Activated CD4-positive, alpha-beta memory T cell treated with anti-CD3 and anti-CD28 coated beads for 36 hours (primary cell): Measurements from ENCODE around the gene PLEKHM3. TPM values are rescaled to one million over a fixed set of nuclear protein-coding genes. Genes with fewer than 3 reads are reported as not detected.

Source experiments
- CTCF ChIA-PET: fragments of 350-600 bp; sonication (Branson Sonifier 250); formaldehyde crosslinking; loops from one replicate; lab custom pipeline; 2021; ENCODE audit warnings: antibody characterized with exemption, inconsistent platforms; lab: Charles Lee
- POLR2A ChIA-PET: fragments of 350-600 bp; sonication (Branson Sonifier 250); formaldehyde crosslinking; loops from one replicate; lab custom pipeline; 2021; ENCODE audit warnings: antibody characterized with exemption; lab: Charles Lee
- DNase-seq: peaks from one replicate; pipeline ENCODE4 v3.0.0-alpha.2; 2020
- H3K27ac Mint-ChIP-seq: one replicate; pipeline ENCODE4 v1.8.0; 2021; ENCODE audit warnings: mixed read lengths
- H3K27me3 Mint-ChIP-seq: one replicate; pipeline ENCODE4 v1.8.0; 2021; ENCODE audit warnings: mixed read lengths
- H3K36me3 Mint-ChIP-seq: one replicate; pipeline ENCODE4 v1.8.0; 2021; ENCODE audit warnings: mixed read lengths
- H3K4me1 Mint-ChIP-seq: one replicate; pipeline ENCODE4 v1.8.0; 2021; ENCODE audit warnings: low read depth, mixed read lengths
- H3K4me3 Mint-ChIP-seq: one replicate; pipeline ENCODE4 v1.8.0; 2021; ENCODE audit warnings: mild to moderate bottlenecking, mixed read lengths
- H3K9me3 Mint-ChIP-seq: one replicate; pipeline ENCODE4 v1.8.0; 2021; ENCODE audit warnings: mixed read lengths
- intact Hi-C: fragments of 100-400 bp; cut with micrococcal nuclease; formaldehyde crosslinking; loops from one replicate; pipeline ENCODE4 v1.15.1; 2023
- total RNA-seq, 2 experiments: library from RNA; stranded (reverse); gene quantifications; one replicate each; pipeline ENCODE4 v1.2.3, GENCODE V29; 2021

The PLEKHM3 gene
- total RNA-seq, 2 experiments from 2014 or later = 4.5 to 5.5 TPM

DNA sequence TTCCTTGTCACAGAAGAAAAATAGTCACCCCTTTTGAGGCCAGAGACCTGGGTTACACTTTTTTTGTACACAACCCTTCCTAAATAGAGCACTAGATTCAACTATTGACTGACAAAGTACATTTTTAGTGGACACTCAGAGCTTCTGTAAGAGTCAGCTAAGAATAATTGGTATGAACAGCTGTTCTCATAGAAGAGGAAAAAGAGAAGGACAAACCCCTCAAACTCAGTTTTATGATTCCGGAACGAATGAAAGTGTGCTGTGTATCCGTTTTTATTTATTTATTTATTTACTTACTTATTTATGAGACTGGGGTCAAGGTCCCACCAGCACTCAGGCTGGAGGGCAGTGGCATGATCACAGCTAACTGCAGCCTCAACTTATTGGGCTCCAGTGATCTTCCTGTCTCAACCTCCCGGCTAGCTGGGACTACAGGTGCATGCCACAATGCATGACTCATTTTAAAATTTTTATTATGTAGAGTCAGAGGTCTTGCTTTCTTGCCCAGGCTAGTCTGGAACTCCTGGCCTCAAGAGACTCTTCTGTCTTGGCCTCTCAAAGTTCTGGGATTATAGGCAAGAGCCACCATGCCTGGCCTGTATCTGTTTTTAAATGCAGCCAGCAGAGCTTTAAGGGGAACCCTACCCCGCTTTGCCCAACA lies 219.6 kb downstream of the PLEKHM3 start:
- Mint-ChIP-seq H3K27ac (no peak overlapping the region), H3K4me3 (no peak overlapping the region), H3K9me3 (no peaks in the 10 kb centered on the region), H3K4me1 (peaks cover 3% of the 10 kb centered on the region), H3K36me3 (no peaks in the 10 kb centered on the region), H3K27me3 (peaks cover 12% of the 10 kb centered on the region)
- DNase-seq = no peak
- ChIA-PET CTCF (no interaction called here), POLR2A (no interaction called here)
- intact Hi-C loops = no loop called here

DNA sequence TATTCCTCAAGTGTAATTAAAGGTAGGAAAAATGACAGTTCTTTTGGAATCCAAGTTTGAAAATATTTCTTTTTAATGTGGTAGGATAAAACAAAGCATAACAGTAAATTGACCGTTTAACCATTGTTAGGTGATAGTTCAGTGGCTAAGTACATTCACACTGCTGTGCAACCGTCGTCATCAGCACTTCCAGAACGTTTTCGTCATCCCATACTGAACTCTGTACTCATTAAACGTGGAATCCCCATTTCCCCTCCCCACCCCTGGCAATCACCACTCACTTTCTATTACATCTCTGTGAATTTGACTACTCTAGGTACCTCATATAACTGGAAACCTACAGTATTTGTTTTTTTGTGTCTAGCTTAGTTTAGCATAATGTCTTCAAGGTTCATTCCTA lies 222.7 kb downstream of the PLEKHM3 start:
- DNase-seq = no peak
- intact Hi-C loops = no loop called here
- Mint-ChIP-seq H3K36me3 (no peaks in the 10 kb centered on the region), H3K4me3 (no peak overlapping the region), H3K27me3 (peaks cover 4% of the 10 kb centered on the region), H3K9me3 (no peaks in the 10 kb centered on the region), H3K4me1 (peaks cover 3% of the 10 kb centered on the region), H3K27ac (no peak overlapping the region)
- POLR2A ChIA-PET = no interaction called here
- CTCF ChIA-PET = no interaction called here

DNA sequence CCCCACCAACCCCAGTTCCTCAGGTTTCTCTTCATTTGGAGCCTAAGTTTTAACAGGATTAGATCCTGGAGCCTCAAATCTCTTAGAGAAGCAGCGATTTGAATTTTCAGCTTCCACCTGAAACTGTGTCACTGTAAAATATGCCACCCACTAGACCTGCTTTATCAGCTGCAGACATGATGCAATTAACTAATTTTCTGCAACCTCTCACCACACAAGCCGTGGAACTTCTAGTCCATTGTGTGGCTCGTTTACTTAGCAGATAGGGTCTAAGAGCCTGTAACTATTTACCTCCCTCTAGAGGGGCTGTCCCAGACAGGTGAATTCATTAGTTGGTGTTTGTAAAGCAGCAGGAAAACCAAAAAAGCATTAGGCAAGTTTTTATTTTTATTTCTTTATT lies 224.1 kb downstream of the PLEKHM3 start:
- peaks cover 1% of the 10 kb centered on the region for H3K27me3 Mint-ChIP-seq
- H3K9me3 Mint-ChIP-seq = no peaks in the 10 kb centered on the region
- H3K4me3 Mint-ChIP-seq = no peak overlapping the region
- intact Hi-C loops = no loop called here
- H3K4me1 Mint-ChIP-seq = no peaks in the 10 kb centered on the region
- H3K36me3 Mint-ChIP-seq = no peaks in the 10 kb centered on the region
- ChIA-PET POLR2A (no interaction called here), CTCF (no interaction called here)
- no peak overlapping the region for H3K27ac Mint-ChIP-seq
- DNase-seq = no peak

DNA sequence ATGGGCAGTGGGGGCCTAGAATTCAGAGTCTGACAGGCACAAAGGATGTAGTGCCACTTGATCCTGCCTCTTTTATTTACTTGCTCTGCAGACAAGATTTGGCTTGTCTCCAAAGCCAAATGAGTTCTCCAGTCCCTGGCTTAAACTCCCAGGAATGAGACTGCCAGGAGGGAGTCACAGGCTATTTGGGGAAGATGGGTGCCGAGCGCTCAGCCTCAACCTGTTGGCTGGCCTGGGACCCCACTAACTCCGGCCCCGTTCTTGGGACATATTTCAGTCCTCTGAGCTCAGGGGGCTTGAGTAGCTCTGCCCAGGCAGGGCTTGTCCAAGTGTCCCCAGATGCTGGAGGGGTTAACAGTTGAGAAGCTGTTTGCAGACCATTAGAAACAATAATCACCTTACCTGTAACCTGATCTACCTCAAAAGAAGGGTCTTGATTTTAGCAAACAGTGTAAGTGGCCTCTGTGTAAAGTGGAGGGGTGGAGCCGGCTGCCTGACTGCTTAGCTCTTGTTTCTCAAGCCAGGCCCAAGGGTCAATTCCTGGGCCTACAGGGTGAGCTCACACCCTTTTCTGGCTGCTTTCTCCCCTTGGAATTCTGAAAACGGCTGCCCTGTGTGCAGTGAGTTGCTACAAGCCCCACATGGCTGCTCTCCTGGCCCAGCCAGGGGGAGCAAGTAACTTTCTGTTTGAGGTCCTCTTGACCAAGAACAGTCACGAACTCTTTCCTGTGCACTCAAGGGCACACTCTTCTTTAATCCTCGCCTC lies 228.6 kb downstream of the PLEKHM3 start:
- intact Hi-C loops = no loop called here
- Mint-ChIP-seq H3K4me1 (no peaks in the 10 kb centered on the region), H3K27ac (no peak overlapping the region), H3K4me3 (no peak overlapping the region), H3K27me3 (peaks cover 11% of the 10 kb centered on the region), H3K9me3 (no peaks in the 10 kb centered on the region), H3K36me3 (no peaks in the 10 kb centered on the region)
- no peak for DNase-seq
- POLR2A ChIA-PET = no interaction called here
- CTCF ChIA-PET = interaction anchor here (0.6 kb wide), 1 partner anchor 157 kb away, joined by 3 read pairs; no protein-coding TSS in a partner anchor

DNA sequence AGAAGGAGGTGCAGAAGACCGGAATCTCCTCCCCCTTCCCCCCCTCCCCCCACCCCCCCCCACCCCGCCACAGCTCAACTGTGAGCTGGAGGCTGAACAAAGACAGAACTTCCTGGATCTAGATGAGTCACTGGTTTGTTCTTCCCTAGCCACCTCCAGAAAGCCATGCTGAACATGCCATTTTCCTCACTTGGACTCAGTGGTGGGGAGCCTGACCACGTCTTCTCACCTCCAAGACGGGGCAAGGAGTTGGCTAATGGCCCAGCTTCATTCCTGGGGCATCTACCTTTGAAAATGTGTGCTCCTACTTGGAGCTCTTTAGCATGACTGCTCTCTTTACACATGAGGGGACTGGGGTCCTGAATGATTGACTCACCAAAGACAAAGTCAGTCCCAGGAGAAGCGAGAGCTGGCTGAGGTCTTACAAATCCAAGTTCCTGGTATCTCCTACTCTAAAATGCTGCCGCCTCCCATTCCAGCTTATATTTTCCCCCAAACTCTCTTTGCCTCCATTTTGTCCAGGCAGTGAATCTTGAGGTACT lies 233.0 kb downstream of the PLEKHM3 start:
- POLR2A ChIA-PET = no interaction called here
- no peaks in the 10 kb centered on the region for H3K9me3 Mint-ChIP-seq
- peaks cover 11% of the 10 kb centered on the region for H3K27me3 Mint-ChIP-seq
- intact Hi-C loops = no loop called here
- CTCF ChIA-PET = no interaction called here
- H3K27ac Mint-ChIP-seq = no peak overlapping the region
- no peaks in the 10 kb centered on the region for H3K4me1 Mint-ChIP-seq
- H3K4me3 Mint-ChIP-seq = no peak overlapping the region
- no peaks in the 10 kb centered on the region for H3K36me3 Mint-ChIP-seq
- no peak for DNase-seq

DNA sequence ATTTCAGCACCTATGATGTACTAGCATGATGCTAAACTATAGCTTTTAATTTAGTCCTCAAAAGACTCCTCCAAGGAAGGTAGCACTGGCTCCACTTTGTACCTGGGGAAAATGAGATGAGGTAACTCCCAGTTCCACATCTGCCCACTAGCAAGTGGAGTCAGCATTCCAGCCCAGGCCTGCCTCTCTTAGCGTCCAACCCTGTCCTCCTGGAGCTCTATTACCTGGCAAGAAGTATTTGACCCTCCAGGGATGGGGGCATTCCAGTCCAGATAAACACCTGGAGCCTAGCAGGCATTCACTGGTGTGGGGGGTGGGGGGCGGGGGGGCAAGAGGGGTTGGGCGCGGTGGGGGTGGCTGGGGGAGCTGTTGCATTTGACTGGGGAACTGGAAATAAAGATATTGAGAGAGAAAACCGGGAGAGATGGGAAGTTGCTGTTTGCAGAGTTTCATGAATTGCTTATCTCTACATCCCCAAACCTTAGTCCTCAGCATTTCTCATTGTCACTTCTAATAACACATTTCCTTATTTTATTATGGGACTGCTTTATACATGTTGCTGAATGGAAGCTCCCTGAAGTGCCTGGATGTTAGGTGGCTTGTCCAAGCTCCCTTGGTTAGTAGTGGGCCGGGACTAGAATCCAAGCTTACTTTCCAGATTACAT lies 233.6 kb downstream of the PLEKHM3 start:
- POLR2A ChIA-PET = no interaction called here
- H3K36me3 Mint-ChIP-seq = no peaks in the 10 kb centered on the region
- DNase-seq = no peak
- no peak overlapping the region for H3K4me3 Mint-ChIP-seq
- CTCF ChIA-PET = interaction anchor here (1.1 kb wide), 1 partner anchor 249 kb away, joined by 5 read pairs; no protein-coding TSS in a partner anchor
- H3K27ac Mint-ChIP-seq = no peak overlapping the region
- H3K9me3 Mint-ChIP-seq = no peaks in the 10 kb centered on the region
- H3K27me3 Mint-ChIP-seq = peaks cover 11% of the 10 kb centered on the region
- no peaks in the 10 kb centered on the region for H3K4me1 Mint-ChIP-seq
- intact Hi-C loops = no loop called here

DNA sequence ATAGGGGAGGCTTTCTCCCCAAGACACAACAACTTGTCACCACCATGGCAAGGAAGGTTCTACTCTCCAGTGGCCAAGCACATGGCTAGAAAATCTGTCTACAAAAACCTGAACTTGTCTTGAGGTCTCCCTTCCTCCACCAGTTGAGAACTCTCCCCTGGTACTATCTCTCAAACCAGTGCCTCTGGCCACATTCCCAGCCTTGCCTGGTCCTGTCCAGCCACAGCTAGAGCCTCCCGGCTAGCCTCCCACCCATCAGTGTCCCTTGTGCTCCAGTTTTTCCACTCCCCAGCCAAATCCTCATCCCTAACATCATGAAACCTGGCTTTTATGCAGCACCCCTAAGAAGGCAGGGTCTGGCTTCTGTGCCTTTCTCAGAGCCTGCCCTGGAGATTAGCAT lies 234.4 kb downstream of the PLEKHM3 start:
- POLR2A ChIA-PET = no interaction called here
- CTCF ChIA-PET = interaction anchor here (1.1 kb wide), 1 partner anchor 249 kb away, joined by 5 read pairs; no protein-coding TSS in a partner anchor
- no peak overlapping the region for H3K27ac Mint-ChIP-seq
- no peaks in the 10 kb centered on the region for H3K9me3 Mint-ChIP-seq
- no peak for DNase-seq
- no peaks in the 10 kb centered on the region for H3K4me1 Mint-ChIP-seq
- intact Hi-C loops = no loop called here
- H3K4me3 Mint-ChIP-seq = no peak overlapping the region
- H3K36me3 Mint-ChIP-seq = no peaks in the 10 kb centered on the region
- peaks cover 14% of the 10 kb centered on the region for H3K27me3 Mint-ChIP-seq

DNA sequence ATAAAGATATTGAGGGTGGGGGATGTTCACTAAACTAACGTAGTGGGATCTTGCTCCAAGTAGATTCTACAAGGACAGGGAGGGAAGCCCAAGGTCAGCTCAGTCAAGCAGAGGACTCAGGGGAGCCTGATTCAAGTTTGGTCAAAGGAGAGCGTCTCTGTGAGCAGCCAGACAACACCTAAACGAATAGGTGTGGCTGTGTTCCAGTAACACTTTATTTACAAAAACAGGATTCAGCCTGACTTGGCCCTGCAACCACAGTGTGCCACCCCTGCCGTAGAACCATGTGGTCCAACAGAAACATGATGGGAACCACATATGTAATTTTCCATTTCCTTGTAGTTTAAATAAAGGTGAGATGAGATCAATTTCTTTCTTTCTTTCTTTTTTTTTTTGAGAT lies 237.5 kb downstream of the PLEKHM3 start:
- ChIA-PET POLR2A (no interaction called here), CTCF (no interaction called here)
- Mint-ChIP-seq H3K27ac (no peak overlapping the region), H3K9me3 (no peaks in the 10 kb centered on the region), H3K4me3 (no peak overlapping the region), H3K27me3 (peaks cover 7% of the 10 kb centered on the region), H3K36me3 (no peaks in the 10 kb centered on the region), H3K4me1 (no peaks in the 10 kb centered on the region)
- DNase-seq = no peak
- intact Hi-C loops = no loop called here

DNA sequence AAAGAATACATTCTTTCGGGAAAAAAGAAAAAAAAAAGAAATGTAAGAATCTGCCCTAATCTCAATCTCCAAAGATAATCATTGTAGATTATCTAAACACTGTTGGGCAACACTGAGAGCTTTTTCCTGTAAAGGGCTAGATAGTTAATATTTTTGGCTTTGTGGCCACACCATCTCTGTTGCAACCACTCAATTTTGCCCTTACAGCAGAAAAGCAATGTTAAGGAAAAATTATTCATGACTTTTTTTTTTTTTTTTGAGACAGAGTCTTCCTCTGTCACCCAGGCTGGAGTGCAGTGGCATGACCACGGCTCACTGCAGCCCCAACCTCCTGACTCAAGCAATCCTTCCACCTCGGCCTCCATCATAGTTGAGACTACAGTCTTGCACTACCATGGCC lies 238.3 kb downstream of the PLEKHM3 start:
- no peaks in the 10 kb centered on the region for H3K4me1 Mint-ChIP-seq
- DNase-seq = no peak
- H3K36me3 Mint-ChIP-seq = no peaks in the 10 kb centered on the region
- H3K9me3 Mint-ChIP-seq = no peaks in the 10 kb centered on the region
- intact Hi-C loops = no loop called here
- ChIA-PET CTCF (no interaction called here), POLR2A (no interaction called here)
- H3K4me3 Mint-ChIP-seq = no peak overlapping the region
- peaks cover 4% of the 10 kb centered on the region for H3K27me3 Mint-ChIP-seq
- H3K27ac Mint-ChIP-seq = no peak overlapping the region

DNA sequence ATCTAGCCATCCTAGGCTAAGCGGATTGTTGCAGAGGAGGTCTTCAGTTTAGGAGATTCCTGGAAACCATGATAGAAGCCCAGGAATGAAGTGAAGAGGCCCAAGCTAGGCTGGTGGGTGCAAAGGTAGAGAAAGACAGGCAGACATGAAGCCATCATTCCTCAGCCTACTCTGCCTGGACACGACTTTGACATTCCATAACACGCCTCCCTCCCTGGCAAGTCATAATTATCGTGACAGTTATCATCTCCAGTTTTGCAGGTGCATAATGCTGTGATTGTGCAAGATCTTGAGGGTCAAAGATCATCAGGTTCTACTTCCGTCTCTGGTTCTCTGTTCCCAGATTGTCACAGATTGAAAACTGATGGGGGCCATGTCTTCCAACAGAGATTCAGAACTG lies 240.4 kb downstream of the PLEKHM3 start:
- no peak overlapping the region for H3K4me3 Mint-ChIP-seq
- intact Hi-C loops = no loop called here

DNA sequence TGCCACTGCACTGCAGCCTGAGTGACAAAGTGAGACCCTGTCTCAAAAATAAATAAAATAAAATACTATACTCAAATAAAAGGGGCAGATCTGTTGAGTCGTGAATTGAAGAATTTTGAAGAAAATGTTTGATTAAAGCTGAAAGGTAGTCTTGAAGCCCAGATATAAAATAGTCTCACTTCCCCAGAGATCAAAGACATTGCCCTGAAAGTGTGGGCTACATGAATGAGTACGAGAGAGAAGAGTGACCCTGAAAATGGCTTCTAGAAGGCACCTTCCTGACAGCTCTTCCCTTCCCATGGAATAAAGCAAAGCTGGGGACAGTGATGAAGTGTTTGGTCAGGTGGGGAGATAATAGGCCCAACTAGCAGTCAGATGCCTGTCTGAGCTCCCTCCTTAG lies 241.8 kb downstream of the PLEKHM3 start:
- intact Hi-C loops = no loop called here
- POLR2A ChIA-PET = interaction anchor here (1.1 kb wide), 1 partner anchor 13 kb away, joined by 3 read pairs; no protein-coding TSS in a partner anchor
- H3K27ac Mint-ChIP-seq = no peak overlapping the region

More for the DNA sequence above, 240.4 kb downstream of the PLEKHM3 start:
- Mint-ChIP-seq H3K27me3 (peaks cover 4% of the 10 kb centered on the region), H3K36me3 (no peaks in the 10 kb centered on the region), H3K27ac (no peak overlapping the region), H3K9me3 (no peaks in the 10 kb centered on the region), H3K4me1 (no peaks in the 10 kb centered on the region)
- ChIA-PET POLR2A (no interaction called here), CTCF (no interaction called here)
- DNase-seq = no peak

More for the DNA sequence above, 241.8 kb downstream of the PLEKHM3 start:
- peaks cover 4% of the 10 kb centered on the region for H3K27me3 Mint-ChIP-seq
- H3K9me3 Mint-ChIP-seq = no peaks in the 10 kb centered on the region
- CTCF ChIA-PET = no interaction called here
- DNase-seq = no peak
- H3K4me1 Mint-ChIP-seq = no peaks in the 10 kb centered on the region
- no peaks in the 10 kb centered on the region for H3K36me3 Mint-ChIP-seq
- no peak overlapping the region for H3K4me3 Mint-ChIP-seq
